Nephron (organoid): ENCODE measurements around the gene SLC6A11.

Experiments used
- H3K27ac Mint-ChIP-seq, 3 experiments: 2 replicates each; pipeline ENCODE4 v1.8.0; 2020; ENCODE audit warnings: mixed read lengths in 3 of 3, mild to moderate bottlenecking in 2 of 3, moderate library complexity in 1 of 3
- H3K27me3 Mint-ChIP-seq: 2 replicates; pipeline ENCODE4 v1.8.0; 2021; ENCODE audit warnings: low read depth, mild to moderate bottlenecking, moderate library complexity, mixed read lengths
- H3K36me3 Mint-ChIP-seq: 2 replicates; pipeline ENCODE4 v1.8.0; 2020; ENCODE audit warnings: low read depth, mixed read lengths
- H3K4me1 Mint-ChIP-seq: 2 replicates; pipeline ENCODE4 v1.8.0; 2020; ENCODE audit warnings: mixed read lengths
- H3K4me3 Mint-ChIP-seq, 3 experiments: 2 replicates each; pipeline ENCODE4 v1.8.0; 2020; ENCODE audit warnings: mild to moderate bottlenecking in 3 of 3, mixed read lengths in 3 of 3, moderate library complexity in 2 of 3
- H3K9me3 Mint-ChIP-seq: 2 replicates; pipeline ENCODE4 v1.8.0; 2020; ENCODE audit warnings: mixed read lengths
- CTCF ChIP-seq, 3 experiments: fragments of 200-600 bp; sonication (generic); IDR thresholded peaks; one replicate each; pipeline ENCODE4 v1.5.0; 2021; ENCODE audit warnings: antibody characterized with exemption in 3 of 3; ENCODE audit not compliant: unreplicated experiment in 3 of 3

The SLC6A11 gene

GRCh38 chr3:10926256-10926810 lies 110.3 kb downstream of the SLC6A11 start:
- no peak for TF ChIP-seq CTCF (IDR thresholded peaks at IDR 0.05; ENCODE audit: unreplicated experiment in 3 of 3)
- no peak overlapping the region for H3K4me3 Mint-ChIP-seq
- H3K27me3 Mint-ChIP-seq, result peaks cover 38% of the 10 kb centered on the region
- H3K27ac Mint-ChIP-seq, result no peak overlapping the region
- peaks cover 4% of the 10 kb centered on the region for H3K4me1 Mint-ChIP-seq
- no peaks in the 10 kb centered on the region for H3K36me3 Mint-ChIP-seq
- H3K9me3 Mint-ChIP-seq, result peaks cover 4% of the 10 kb centered on the region

GRCh38 chr3:10926811-10927521 lies 110.9 kb downstream of the SLC6A11 start:
- no peak for TF ChIP-seq CTCF (IDR thresholded peaks at IDR 0.05; ENCODE audit: unreplicated experiment in 3 of 3)

GRCh38 chr3:10927551-10927950 lies 111.5 kb downstream of the SLC6A11 start:
- Mint-ChIP-seq H3K27me3 (peaks cover 41% of the 10 kb centered on the region), H3K27ac (no peak overlapping the region), H3K4me1 (peaks cover 4% of the 10 kb centered on the region), H3K4me3 (no peak overlapping the region), H3K9me3 (peaks cover 4% of the 10 kb centered on the region), H3K36me3 (no peaks in the 10 kb centered on the region)
- no peak for TF ChIP-seq CTCF (IDR thresholded peaks at IDR 0.05; ENCODE audit: unreplicated experiment in 3 of 3)

More at GRCh38 chr3:10926811-10927521, 110.9 kb downstream of the SLC6A11 start:
- H3K36me3 Mint-ChIP-seq, result no peaks in the 10 kb centered on the region
- peaks cover 41% of the 10 kb centered on the region for H3K27me3 Mint-ChIP-seq
- peaks cover 4% of the 10 kb centered on the region for H3K9me3 Mint-ChIP-seq
- H3K4me1 Mint-ChIP-seq, result peaks cover 4% of the 10 kb centered on the region
- no peak overlapping the region for H3K4me3 Mint-ChIP-seq
- no peak overlapping the region for H3K27ac Mint-ChIP-seq

DNA sequence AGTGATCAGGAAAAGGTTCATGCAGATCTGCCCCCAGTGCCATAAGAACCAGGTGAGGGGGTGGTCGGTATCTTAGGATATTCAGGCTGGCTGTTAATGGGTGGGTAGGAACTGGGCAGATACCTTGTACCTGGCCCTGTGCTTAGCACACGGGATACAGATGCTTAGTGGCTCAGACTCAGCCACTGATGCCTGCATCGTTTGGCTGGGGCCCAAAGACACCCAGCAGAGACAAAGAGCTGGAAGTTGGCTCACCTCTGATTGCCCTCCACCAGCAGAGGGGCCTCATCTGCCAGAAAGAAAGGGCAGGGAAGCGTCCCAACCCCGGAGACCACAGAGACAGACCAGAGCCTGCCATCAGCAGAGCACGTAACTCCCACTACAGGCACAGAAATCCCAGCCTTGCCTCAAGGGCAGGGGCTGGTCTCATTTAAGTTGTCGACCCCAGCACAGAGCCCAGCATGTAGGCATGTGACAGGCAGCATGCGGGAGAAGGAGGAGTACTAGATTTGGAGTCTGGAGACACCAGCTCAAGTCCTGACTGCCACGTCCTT lies 112.5 kb downstream of the SLC6A11 start:
- H3K27ac Mint-ChIP-seq, result peak overlapping the region in 2 of 3 experiments; percentile 27 to 78
- peaks cover 44% of the 10 kb centered on the region for H3K27me3 Mint-ChIP-seq
- no peak overlapping the region for H3K4me3 Mint-ChIP-seq
- H3K36me3 Mint-ChIP-seq, result no peaks in the 10 kb centered on the region
- H3K4me1 Mint-ChIP-seq, result peaks cover 9% of the 10 kb centered on the region
- H3K9me3 Mint-ChIP-seq, result peaks cover 4% of the 10 kb centered on the region
- no peak for TF ChIP-seq CTCF (IDR thresholded peaks at IDR 0.05; ENCODE audit: unreplicated experiment in 3 of 3)

DNA sequence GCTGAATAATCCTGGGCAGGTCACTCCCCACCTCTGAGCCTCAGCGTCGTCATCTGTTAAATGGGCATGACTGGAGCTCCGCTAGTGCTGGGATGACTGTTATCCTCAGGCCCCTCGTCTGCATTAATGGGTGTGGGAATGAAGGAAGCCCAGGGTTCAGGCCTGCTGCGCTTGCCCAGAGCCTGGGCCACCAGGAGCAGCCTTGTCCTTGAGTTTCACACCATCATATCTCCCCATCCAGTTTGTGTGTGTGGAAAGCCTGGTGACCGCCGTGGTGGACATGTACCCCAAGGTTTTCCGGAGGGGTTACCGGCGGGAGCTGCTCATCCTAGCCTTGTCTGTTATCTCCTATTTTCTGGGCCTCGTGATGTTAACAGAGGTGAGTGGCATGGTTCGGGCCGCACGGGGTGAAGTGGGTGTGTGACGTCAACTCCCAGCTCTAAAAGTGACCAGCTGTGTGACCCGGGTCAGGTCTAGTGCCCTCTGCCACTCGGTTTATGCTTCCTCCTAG lies 113.0 kb downstream of the SLC6A11 start:
- peak overlapping the region in 1 of 3 experiments; percentile 78 for H3K27ac Mint-ChIP-seq
- H3K9me3 Mint-ChIP-seq, result peaks cover 4% of the 10 kb centered on the region
- H3K4me3 Mint-ChIP-seq, result no peak overlapping the region
- peaks cover 39% of the 10 kb centered on the region for H3K27me3 Mint-ChIP-seq
- H3K36me3 Mint-ChIP-seq, result no peaks in the 10 kb centered on the region
- peaks cover 14% of the 10 kb centered on the region for H3K4me1 Mint-ChIP-seq
- TF ChIP-seq CTCF (IDR thresholded peaks at IDR 0.05; ENCODE audit: unreplicated experiment in 3 of 3), result no peak
